Activated T-cell treated with anti-CD3 and anti-CD28 coated beads for 1 hour (primary cell): ENCODE results near the gene ADSS1.

Source experiments
- DNase-seq: peaks from one replicate; pipeline ENCODE4 v3.0.0-alpha.2; 2020; ENCODE audit warnings: low read depth

Gene ADSS1

DNA sequence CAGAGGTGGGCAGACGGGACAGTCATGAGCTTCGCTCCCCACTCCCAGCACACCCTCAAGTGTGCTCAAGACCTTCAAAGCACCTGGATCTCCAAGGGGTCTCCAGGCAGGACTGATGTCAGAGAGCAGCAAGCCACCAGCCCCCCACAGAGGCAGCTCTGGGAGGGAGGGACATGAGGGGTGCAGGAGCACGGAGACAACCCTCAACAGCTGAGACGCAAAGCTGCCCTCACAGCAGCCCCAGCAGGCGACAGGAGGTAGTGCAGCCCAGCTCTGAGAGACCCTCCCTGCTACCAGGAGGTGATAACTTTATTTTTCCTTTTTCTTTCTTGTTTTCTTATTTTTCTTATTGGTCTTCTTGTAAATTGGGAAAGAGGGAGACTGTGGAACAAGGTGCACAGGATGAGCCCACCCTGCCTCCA is 46.8 kb downstream of the ADSS1 start:
- DNase-seq: no peak

DNA sequence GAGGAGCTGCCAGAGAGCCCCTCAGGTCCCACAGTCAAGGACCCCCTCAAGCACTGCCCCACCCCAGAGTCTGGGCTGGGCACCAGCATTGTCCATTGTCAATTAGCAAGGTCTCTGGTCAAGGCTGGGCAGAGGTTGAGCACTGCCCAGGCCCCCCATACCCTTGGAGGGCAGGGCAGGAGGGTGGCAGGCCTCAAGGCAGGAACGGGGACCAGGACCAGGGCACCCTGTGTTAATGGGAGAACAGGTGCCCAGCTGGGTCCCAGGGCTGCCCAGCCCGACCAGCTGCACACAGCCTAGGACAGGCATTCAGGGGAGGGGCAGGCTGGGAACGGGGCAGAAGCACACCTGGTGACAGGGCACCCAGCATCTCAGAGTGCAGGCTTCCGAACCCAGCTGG is 47.3 kb downstream of the ADSS1 start:
- DNase-seq: no peak

DNA sequence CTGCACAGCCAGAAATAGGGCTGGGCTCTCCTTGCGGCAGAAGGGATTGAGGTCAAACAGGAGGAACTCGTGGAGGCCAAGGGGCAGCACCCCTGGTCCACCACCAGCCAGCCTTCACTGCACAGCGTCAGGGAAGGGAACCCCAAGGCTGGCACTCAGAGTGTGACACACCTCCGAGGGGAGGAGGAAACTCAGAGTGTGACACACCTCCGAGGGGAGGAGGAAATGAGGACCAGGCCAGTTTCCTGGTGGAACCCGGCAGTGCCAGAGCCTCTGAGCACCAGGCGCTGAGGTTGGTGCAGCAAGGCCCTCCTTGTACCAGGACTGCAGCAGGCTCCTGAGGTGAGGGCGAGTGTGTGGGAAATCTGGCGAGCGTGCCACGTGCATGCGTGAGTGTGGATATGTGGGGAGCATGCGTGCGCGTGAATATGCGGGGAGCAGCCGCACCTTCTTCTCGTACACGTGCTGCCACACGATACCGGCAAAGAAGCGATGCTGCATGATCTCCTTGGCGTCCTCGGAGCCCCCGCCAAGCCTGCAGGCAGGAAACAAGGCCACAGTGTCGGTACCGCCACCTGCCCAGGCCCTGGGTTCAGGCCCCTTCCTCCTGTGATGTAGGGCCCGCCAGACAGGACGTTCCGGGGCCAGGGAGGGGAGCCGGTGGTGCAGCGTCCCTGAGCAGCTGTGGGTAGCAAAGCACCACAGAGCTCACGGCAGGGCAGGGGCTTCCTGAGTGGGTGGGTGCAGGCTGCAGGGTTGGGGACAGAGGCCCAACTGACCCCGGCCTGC is 48.1 kb downstream of the ADSS1 start:
- no peak for DNase-seq

DNA sequence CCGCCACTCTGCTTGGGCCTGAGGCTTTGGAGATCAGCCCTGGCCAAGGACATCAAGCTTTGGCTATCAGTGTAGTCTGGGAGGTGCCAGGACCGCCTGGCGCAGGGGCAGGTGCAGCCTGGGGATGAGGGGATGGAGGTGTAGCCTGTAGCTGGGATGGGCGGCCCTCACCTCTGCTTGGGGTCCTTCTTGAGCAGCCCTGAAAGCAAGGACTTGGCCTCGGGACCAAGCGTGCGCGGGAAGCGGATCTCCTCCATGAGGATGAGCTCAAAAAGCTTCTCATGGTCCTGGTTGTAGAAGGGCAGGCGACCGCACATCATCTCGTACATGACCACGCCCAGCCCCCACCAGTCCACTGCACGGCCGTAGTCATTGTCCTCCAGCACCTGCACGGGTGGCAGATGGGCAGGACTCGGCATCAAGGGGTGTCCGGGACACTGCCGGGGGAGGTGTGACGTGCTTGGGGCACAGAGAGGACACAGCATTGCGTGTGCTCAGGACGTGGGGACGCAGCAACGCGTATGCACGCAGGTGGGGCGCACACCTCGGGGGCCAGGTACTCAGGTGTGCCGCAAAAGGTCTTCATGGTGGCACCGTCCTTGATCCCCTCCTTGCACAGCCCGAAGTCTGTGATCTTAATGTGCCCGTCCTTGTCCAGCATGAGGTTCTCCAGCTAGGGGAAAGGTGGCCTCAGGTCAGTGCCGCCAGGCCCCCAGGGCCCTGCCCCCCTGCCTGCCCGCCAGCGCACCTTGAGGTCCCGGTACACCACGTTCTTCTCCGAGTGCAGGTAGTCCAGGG is 48.9 kb downstream of the ADSS1 start:
- no peak for DNase-seq

DNA sequence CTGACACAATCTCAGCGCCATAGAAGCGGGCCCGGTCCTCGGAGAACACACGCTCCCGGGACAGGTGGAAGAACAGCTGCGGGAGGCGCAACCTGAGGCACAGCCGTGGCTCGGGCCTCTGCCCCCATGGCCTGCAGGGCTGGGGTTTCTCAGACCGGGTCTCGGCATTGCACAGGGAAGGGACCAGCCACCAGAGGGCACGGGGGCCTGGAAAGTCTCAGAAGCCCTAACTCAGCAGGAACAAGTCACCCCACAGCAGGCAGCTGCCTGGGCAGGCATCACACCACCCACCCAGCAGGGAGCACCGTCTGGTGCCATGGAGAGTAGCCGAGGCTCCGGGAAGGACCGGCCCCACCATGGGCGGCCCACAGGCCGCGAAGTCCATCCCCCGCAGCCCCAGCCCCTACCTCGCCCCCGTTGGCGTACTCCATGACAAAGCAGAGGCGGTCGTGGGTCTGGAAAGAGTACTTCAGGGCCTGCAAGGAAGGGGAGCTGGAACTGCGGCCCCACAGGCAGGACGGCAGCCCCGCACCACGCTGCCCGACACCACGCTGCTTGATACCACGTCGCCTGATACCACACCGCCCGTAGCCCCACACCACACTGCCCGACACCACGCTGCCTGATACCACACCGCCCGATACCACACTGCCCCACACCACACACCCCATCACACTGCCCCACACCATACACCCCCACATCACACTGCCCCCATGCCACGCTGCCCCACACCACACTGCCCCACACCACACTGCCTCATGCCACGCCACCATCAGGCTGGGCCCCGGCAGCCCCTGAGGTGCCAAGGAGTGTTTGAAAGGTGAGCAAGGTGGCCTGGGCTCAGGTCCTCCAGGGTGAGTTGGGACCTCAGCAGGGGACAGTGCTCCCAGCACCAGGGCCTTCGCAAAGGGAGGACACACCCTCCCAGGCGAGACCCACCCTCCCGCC is 49.8 kb downstream of the ADSS1 start:
- DNase-seq: no peak

DNA sequence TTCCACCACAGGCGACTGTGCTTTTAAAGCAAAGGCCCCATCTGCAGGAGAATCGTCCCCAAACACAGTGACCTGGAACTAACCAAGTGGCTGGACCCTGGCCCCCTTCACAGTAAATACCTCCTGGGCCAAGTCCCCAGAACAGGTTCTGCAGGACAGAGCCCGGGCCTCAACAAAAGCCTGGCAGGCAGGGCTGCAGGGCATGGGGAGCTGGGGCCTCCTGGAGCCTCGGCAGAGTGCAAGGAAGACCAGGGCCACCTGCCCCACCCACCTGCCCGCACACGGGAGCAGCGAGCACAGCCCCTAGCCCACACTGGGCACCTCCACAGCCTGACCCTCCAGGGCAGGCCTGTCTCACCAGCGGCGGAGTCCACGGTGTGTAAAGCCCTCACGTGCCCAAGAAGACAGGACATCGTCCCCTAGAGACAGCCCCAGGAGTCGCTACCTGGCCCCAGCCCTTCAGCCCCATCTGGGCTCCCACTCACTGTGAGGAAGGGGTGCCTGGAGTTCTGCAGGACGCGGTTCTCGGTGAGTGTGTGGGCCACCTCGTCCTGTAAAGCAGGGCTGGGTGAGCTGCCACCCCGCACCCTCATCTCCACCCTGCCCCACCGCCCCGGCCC is 50.5 kb downstream of the ADSS1 start:
- DNase-seq: no peak

DNA sequence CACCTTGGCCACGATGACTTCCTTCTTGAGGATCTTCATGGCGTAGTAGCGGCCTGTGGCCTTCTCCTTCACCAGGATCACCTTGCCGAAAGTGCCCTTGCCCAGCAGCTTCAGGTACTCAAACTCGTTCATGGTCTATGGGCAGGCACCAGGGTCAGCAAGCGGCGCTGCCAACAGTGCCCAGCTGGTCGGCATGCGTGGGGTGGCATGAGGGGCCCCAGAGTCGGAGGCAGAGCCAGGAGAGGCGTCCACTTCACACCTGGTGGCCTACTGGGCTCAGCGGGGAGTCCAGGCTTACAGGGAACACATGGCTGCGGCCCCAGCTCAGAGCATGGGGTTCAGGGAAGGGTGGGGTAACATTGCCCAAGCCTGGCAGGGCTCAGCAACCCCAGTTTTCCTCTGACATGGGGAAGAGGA is 51.1 kb downstream of the ADSS1 start:
- no peak for DNase-seq

DNA sequence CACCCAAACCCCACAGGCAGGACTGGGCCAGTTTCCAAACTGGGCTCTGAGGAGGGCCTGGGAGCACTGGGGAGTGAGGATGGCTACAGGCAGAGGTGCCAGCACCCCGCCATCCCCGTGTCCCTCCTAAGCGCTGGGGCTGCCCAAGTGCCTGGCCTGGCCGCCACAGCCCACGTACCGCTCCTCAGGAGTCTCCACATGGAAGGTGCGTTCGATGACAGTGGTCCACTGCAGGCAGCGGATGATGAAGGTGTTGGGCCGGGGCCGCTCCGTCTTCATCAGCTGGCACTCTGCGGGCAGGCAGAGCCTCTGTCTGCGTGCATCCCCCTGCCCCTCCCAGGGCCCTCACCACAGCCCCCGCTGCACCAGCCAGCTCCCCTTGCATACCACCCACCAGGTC is 52.5 kb downstream of the ADSS1 start:
- no peak for DNase-seq

DNA sequence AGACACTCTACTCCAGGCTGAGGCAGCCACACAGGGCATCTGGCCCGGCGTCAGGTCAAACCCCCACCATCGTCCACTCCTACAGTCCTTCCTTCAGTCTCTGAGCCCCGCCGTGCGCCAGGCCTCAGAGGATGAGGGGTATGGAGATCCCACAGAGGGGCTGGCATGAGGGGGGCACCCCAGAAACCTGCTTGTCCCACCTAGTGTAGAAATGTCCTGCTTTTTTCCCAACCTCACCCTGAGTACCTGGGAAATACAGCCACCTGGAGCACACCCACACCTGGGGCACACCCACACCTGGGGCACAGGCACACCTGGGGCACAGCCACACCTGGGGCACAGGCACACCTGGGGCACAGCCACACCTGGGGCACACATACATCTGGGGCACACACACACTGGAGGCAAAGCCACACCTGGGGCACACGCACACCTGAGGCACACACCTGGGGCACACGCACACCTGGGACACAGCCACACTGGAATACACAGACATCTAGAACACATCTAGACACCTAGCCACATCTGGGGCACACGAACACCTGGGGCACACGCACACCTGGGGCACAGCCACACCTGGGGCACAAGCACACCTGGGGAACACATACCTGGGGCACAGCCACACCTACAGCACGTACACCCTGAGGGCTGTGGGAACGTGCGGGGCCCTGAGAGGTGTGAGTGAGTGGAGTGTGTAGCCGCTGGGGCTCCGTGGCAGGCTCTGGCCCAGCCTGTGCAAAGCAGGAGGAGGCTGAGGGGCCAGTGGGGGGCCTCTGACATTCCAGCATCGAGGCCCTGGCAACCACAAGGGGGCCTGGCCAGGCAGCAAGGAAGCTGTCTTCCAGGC is 53.2 kb downstream of the ADSS1 start:
- no peak for DNase-seq

DNA sequence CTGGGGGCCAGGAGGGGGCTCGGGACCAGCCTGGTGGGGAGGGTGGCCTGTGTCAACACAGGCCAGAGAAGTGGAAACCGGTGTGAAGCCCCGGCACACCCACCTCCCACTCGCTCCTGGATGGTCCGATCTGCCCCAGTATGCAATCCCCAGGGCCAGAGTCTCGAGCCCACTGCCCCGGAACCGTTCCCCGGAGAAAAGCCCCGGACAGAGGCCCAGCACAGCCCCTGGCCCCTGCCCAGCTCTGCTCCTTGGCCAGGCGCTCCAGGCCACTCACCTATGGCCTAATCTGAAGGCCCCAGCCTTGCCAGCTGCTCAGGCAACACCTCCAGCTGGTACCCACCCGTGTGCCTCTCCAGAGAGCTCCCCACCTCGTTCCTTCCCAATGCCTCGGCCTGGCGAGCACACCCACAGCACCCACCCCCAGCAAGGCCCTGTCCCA is 53.8 kb downstream of the ADSS1 start:
- no peak for DNase-seq

DNA sequence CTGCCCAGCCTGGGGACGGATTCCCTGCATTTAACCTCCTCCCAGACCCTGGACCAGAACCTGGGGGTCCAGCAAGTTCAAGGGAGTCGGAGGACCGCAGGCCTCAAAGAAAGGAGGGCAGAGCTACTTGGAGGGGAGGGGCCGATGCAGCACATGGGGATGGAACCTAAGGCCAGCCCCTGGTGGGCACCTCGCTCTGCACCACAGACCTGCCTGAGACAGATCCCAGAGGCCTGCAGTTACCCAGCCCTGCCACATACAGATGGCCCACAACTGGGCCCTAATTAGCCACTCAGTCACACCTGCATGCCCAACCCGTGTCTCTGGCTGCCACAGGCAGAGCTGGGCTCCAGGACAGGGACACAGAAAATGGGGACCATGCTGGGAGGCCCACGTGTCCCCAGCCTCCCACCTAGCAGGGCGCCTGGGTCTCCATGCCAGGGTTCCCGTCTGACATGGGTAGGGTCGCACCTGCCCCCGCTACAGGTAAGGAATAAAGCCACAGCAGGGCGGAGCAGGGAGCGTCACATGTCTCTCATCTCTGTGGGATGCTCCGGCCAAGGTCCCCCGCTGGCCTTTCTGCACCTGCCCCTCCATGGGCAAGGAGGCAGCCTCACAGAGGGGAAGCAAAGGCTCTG is 54.8 kb downstream of the ADSS1 start:
- DNase-seq: no peak

DNA sequence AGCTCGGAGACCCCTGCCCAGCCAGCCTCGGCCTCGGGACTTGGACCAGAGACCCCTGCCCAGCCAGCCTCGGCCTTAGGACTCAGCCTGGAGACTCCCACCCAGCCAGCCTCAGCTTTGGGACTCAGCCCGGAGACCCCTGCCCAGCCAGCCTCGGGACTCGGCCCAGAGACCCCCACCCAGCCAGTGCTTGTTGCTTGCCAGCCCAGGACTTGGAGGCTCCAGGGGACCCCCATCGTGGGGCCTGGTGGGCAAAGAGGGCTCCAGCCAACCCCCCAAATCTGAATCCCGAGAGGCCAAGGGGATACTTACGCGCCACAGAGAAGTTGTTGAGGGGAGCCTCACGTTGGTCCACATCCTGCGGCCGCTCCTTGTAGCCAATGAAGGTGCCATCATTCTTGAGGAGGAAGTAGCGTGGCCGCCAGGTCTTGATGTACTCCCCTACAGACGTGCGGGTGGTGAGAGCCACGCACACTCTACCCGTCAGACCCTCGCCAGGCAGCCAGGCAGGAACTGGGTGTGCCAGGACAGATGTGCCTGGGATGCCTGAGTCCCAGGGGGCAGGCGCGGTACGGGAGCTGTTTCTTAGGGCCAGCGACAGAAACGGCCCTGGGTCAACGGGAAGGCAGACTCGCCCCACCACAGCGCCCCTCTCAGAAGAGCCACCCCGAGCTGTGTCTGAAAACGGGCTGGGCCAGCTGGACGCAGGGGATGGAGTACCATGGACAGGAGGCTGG is 55.9 kb downstream of the ADSS1 start:
- no peak for DNase-seq

DNA sequence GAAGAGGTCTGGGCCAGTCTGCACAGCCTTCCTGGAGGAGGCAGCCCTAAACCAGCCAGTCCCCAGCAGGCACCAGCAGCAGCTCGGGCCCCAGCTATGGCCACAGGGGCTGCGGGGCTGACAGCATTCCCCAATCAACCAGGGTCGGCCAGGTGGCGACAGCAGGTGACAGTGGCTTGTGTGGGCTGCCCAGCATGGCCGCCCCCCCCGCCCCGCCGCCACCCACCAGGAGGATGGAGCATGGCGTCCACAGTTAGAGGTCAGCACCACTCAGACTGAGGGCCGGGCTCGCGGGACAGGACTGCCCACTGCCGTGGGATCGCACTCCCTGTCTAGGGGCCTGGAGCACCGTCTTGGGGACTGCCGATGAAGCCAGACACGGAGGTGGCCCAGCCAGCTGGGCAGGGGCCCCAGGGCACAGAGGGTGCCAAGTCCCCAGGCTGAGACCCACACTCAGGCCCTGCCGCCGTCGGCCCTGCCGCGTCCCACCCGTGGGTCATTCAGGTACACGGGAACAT is 56.5 kb downstream of the ADSS1 start:
- no peak for DNase-seq

DNA sequence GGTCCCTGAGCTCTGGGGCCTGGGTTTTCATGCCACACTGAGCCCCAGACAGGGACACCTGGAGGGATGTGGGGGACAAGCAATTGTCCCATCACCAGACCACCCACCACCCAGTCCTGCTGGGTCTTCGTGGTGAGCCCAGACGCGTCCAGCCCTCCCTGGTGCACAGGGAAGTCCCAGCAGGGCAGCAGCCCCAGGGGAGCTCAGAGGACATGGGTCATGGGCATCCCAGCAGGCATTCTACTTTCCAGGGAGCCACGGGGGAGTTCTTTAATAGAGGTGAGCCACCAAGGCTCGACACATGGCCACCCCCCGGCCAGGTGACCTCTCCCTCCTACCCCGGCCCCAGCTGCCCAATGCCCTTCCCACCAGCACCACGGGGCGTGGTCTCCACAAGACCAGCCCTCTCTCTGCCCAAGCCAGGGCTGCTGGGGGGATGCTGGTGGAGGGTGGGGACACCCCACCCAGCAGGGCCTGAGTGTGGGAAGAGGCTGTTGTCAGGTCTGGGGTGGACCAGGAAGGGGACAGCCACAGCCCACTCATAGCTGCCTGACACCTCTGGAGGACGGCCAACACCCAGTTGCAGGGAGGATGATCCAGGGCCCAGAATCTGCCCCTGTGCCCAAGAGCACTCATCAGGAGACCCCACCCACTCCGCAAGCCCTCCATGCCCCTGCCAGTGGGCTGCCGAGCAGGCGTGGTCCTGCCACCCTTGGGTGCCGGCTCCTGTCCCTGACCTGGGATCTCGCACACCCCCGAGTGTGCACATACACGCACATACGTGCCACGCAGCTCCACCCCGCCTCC is 57.4 kb downstream of the ADSS1 start:
- no peak for DNase-seq

DNA sequence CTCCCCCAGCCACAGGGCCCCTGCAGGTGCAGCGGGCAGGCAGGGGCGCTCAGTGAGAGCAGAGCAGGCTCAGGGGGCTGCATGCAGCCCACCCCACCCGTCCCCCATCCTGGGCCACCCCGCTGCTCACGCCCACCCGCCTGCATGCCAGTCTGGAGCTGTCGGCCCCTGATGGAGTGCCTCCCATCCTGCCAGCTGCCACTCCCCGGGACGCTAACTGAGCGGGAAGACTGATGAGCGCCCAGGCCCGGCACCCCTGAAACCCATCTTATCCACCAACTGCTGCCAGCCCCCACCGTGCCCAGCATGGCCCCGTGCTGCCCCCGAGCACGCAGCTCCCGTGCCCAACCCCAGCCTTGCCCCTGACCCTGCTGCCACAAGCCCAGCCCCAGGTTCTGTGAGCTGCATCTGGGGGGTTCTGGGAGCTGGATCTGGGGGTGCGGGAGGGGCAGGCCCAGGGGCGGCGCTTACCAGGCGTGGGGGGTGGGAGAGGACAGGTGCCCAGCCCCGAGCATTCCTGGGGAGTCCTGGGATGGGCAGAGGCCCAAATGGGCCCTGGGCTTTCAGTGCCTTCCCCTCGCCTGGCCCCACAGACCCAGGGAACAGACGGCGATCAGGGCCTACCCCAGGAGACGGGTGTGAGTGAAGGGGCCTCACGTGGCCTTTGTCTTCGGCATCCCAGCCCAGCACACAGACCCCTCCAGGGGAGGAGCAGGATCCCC is 58.2 kb downstream of the ADSS1 start:
- no peak for DNase-seq

DNA sequence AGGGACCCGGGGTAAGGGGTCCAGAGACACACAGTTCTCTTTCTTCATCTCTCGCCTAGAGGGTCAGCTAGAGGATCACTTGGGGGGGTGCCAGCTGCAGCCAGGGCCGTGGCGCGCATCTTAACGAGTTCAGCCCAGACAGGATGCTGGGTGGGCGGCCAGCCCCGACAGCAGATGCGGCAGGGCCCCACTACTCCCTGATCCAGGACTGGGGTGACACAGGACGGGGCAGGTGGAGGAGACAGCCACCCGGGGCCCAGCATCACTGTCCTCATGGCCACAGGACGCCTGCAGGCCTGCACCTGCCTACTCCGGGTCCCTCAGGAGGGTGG is 58.7 kb downstream of the ADSS1 start:
- DNase-seq: no peak

DNA sequence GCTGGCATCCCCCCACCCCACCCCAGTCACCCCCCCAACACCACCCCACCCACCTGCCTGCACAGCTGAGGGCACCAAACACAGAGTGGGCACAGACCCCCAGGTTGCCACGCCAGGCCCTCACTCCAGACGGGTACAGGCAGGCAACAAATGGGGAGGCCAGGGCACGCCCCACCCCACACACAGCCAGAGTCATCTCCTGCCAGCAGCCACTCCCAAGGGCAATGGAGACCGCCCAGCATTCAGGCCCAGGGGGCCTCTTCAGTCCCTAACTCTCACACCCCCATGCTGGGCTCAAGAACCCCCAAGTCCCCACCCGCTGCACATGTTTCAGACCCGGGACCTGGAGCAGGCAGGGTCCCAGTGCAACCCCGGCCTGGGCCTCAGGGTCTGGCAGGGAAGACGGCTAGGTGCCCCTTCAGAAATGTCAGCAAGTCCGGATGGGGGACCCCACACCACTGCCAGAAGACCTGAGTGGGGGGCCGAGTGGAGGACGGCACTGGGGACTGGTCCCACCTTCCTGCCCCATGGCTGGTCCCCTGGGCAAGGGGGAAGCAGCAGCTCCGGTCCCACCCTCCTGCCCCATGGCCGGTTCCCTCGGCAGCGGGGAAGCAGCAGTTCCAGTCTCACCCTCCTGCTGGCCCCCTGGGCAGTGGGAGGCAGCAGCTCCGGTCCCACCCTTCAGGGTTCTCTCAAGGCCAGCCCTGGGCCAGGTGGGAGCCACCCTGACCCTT is 59.6 kb downstream of the ADSS1 start:
- DNase-seq: no peak
